BLaER1 (cell line): ENCODE results near the gene SLC6A19.
A peak's percentile ranks its signal among the peaks of the same experiment; 100 is the strongest.
"Not testable (repeated sequence)": the region's sequence is repeated elsewhere in the genome, so short reads cannot be mapped to it uniquely, and the experiment has no call there.

Experiments
- H3K27ac ChIP-seq: shearing (Covaris generic); formaldehyde crosslinking; 2 replicates; pipeline ENCODE4 v1.8.1; 2022
- H3K27me3 ChIP-seq: shearing (Covaris generic); formaldehyde crosslinking; 2 replicates; pipeline ENCODE4 v1.8.1; 2022
- H3K36me3 ChIP-seq: shearing (Covaris generic); formaldehyde crosslinking; 2 replicates; pipeline ENCODE4 v1.8.1; 2022
- H3K4me1 ChIP-seq: shearing (Covaris generic); formaldehyde crosslinking; 2 replicates; pipeline ENCODE4 v1.8.1; 2022
- H3K4me2 ChIP-seq: shearing (Covaris generic); formaldehyde crosslinking; 2 replicates; pipeline ENCODE4 v1.8.1; 2022
- H3K4me3 ChIP-seq: shearing (Covaris generic); formaldehyde crosslinking; 2 replicates; pipeline ENCODE4 v1.8.1; 2022
- H3K9ac ChIP-seq: shearing (Covaris generic); formaldehyde crosslinking; 2 replicates; pipeline ENCODE4 v1.8.1; 2022
- H3K9me3 ChIP-seq: shearing (Covaris generic); formaldehyde crosslinking; 2 replicates; pipeline ENCODE4 v1.8.1; 2022
- H4K20me1 ChIP-seq: shearing (Covaris generic); formaldehyde crosslinking; 2 replicates; pipeline ENCODE4 v1.8.1; 2022
- Cebpa-rat ChIP-seq: shearing (Covaris generic); IDR thresholded peaks from 2 replicates; pipeline ENCODE4 v1.8.1; 2022

SLC6A19 gene

DNA sequence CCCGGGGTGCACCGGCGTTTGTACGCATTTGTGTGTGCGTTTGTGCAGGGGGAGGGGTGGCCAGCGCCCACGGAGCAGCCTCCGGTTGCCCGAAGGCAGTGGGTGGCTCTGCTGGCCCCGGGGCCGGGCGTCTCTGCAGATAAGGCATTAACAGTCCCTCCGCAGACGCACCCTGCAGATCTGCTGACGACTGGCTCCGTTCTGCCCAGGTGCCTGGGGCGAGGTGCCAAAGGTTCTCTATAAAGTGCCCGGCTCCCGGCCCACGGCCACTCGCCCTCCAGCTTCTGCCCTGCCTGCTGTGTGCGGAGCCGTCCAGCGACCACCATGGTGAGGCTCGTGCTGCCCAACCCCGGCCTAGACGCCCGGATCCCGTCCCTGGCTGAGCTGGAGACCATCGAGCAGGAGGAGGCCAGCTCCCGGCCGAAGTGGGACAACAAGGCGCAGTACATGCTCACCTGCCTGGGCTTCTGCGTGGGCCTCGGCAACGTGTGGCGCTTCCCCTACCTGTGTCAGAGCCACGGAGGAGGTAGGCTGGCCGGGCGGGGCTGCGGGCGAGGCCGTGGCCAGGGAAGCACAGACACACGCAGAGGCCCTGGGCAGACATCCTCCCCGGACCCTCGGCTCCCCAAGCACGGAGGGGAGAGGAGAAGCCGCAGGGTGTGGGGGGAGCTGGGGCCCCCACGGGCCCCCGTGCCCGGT lies at the start of gene SLC6A19:
Gene SLC6A19 (plus strand): TSS at position 269 of the 699 bp plus-strand sequence. CDS start 56 bp downstream, at position 325.
- peak within 1 kb of the TSS; percentile 45 for H3K4me2 ChIP-seq
- no peak within 1 kb of the TSS for H3K9ac ChIP-seq
- H3K9me3 ChIP-seq: no peaks in the 10 kb centered on the region
- H3K4me3 ChIP-seq: no peak within 1 kb of the TSS
- TF ChIP-seq Cebpa-rat: no peak
- no peaks in the 10 kb centered on the region; the same call in 1 of the 2 replicates for H4K20me1 ChIP-seq
- H3K27me3 ChIP-seq: peaks cover 21% of the 10 kb centered on the region; the same call in 1 of the 2 replicates
- peaks cover 19% of the 10 kb centered on the region for H3K4me1 ChIP-seq
- no peaks in the 10 kb centered on the region for H3K36me3 ChIP-seq
- H3K27ac ChIP-seq: no peak within 1 kb of the TSS

DNA sequence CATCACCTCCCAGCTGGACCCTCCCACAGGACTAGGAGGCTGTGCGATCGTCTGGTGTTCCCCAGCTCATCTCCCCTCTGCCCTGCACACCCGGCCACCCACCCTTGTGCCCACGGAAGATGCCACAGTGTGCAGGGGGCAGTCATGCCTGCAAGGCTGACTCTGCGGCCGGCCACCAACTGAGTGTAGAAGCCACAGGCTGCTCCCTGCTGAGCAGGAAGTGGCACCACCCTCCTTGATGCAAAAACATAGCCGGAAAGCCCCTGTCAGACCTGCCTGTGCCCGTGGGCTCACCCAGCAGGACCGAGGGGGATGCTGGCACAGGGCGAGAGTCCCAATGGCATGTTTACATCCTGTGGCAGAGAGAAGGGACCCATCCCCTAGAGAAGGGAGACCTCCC lies 49.2 kb upstream of the SLC6A19 start:
- Histone ChIP-seq H3K4me3 (no peak overlapping the region), H3K27ac (no peak overlapping the region), H3K36me3 (no peaks in the 10 kb centered on the region), H3K4me1 (peaks cover 60% of the 10 kb centered on the region), H3K9me3 (peaks cover 7% of the 10 kb centered on the region), H3K27me3 (peaks cover 53% of the 10 kb centered on the region), H3K4me2 (peak overlapping the region; percentile 68), H3K9ac (no peak overlapping the region), H4K20me1 (peaks cover 22% of the 10 kb centered on the region; the same call in 1 of the 2 replicates)
- TF ChIP-seq Cebpa-rat: no peak

DNA sequence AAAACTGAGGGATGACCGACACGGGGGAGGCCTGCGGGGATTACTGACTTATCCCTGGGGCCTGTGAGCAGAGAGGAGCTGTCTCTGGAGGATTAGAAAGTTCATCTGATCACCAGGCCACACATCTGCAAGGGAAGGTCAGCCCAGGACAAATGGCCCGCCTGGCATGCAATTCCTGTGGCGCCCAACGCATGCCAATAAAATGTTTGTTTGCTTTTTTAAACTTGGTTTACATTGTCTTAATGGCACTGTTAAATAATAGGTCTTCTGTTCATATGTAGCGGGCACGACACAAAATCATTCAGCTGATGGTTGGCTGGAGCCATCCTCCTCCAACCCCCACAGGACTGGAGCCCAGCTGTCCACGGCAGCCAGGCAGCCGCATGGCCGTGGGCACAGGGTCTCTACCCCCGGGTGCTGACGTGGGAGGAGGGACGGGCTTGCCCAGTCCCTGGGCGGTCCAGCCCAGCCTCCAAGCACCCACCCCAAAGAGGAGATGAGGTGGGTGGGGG lies 48.6 kb upstream of the SLC6A19 start:
- Histone ChIP-seq H4K20me1 (peaks cover 22% of the 10 kb centered on the region; the same call in 1 of the 2 replicates), H3K9me3 (peaks cover 7% of the 10 kb centered on the region), H3K27ac (no peak overlapping the region), H3K4me2 (peak overlapping the region; percentile 68), H3K36me3 (no peaks in the 10 kb centered on the region), H3K4me1 (peaks cover 60% of the 10 kb centered on the region), H3K4me3 (no peak overlapping the region), H3K27me3 (peaks cover 59% of the 10 kb centered on the region), H3K9ac (no peak overlapping the region)
- no peak for TF ChIP-seq Cebpa-rat

GRCh38 chr5:1153428-1153827 lies 48.0 kb upstream of the SLC6A19 start:
- Histone ChIP-seq H3K4me1 (peaks cover 60% of the 10 kb centered on the region), H3K4me3 (no peak overlapping the region), H3K9ac (no peak overlapping the region), H4K20me1 (peaks cover 22% of the 10 kb centered on the region; the same call in 1 of the 2 replicates), H3K27ac (no peak overlapping the region), H3K36me3 (no peaks in the 10 kb centered on the region), H3K4me2 (peak overlapping the region; percentile 68), H3K9me3 (peaks cover 7% of the 10 kb centered on the region), H3K27me3 (peaks cover 65% of the 10 kb centered on the region)
- TF ChIP-seq Cebpa-rat: no peak

- Histone ChIP-seq H3K36me3 (no peaks in the 10 kb centered on the region), H4K20me1 (peaks cover 22% of the 10 kb centered on the region; the same call in 1 of the 2 replicates), H3K4me1 (peaks cover 50% of the 10 kb centered on the region), H3K27ac (no peak overlapping the region), H3K27me3 (peaks cover 78% of the 10 kb centered on the region), H3K4me3 (peak overlapping the region; percentile 45; the same call in 1 of the 2 replicates), H3K9ac (no peak overlapping the region), H3K4me2 (peak overlapping the region; percentile 60), H3K9me3 (peaks cover 7% of the 10 kb centered on the region)
- no peak for TF ChIP-seq Cebpa-rat
Measured at GRCh38 chr5:1155191-1156032, 46.0 kb upstream of the SLC6A19 start.

- Histone ChIP-seq H3K4me2 (no peak overlapping the region), H3K4me3 (no peak overlapping the region), H3K9ac (no peak overlapping the region), H3K4me1 (peaks cover 45% of the 10 kb centered on the region), H4K20me1 (peaks cover 22% of the 10 kb centered on the region; the same call in 1 of the 2 replicates), H3K36me3 (no peaks in the 10 kb centered on the region), H3K9me3 (peaks cover 7% of the 10 kb centered on the region), H3K27ac (no peak overlapping the region), H3K27me3 (peaks cover 79% of the 10 kb centered on the region)
- TF ChIP-seq Cebpa-rat: no peak
Measured at GRCh38 chr5:1156033-1156753, 45.2 kb upstream of the SLC6A19 start.

GRCh38 chr5:1156754-1157460 lies 44.5 kb upstream of the SLC6A19 start:
- Histone ChIP-seq H3K36me3 (no peaks in the 10 kb centered on the region), H3K27me3 (peaks cover 79% of the 10 kb centered on the region), H3K9ac (no peak overlapping the region), H3K4me3 (no peak overlapping the region), H3K27ac (no peak overlapping the region), H3K9me3 (peaks cover 7% of the 10 kb centered on the region), H3K4me1 (peaks cover 45% of the 10 kb centered on the region), H4K20me1 (peaks cover 20% of the 10 kb centered on the region; the same call in 1 of the 2 replicates), H3K4me2 (no peak overlapping the region)
- no peak for TF ChIP-seq Cebpa-rat

DNA sequence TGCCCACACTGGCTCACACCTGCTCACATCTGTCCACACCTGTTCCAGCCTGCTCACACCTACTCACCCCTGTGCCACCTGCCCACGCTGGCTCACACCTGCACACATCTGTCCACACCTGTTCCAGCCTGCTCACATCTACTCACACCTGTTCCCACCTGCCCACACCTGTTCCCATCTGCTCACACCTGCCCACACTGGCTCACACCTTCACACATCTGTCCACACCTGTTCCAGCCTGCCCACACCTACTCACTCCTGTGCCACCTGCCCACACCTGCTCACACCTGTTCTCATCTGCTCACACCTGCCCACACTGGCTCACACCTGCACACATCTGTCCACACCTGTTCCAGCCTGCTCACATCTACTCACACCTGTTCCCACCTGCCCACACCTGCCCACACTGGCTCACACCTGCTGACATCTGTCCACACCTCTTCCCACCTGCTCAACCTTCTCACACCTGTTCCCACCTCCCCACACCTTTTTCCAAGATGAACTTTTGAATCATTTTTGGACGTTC lies 43.9 kb upstream of the SLC6A19 start:
- H3K36me3 ChIP-seq, H3K27ac ChIP-seq, H3K9me3 ChIP-seq, H3K9ac ChIP-seq, H3K4me3 ChIP-seq, H3K4me2 ChIP-seq: not testable (repeated sequence)
- Histone ChIP-seq H3K4me1 (peaks cover 45% of the 10 kb centered on the region), H4K20me1 (peaks cover 14% of the 10 kb centered on the region; the same call in 1 of the 2 replicates), H3K27me3 (peaks cover 73% of the 10 kb centered on the region)
